Endothelial cell of umbilical vein (primary cell): ENCODE data around the gene ADGRG1. TPM values are rescaled to one million over a fixed set of nuclear protein-coding genes. Genes with fewer than 3 reads are reported as not detected.

Experiments
- BruUV-seq: library from RNA; stranded (reverse); fragments of 400-500 nt; replicated peaks from 2 replicates; lab custom pipeline; 2021; lab: Mats Ljungman, UMichigan
- CTCF ChIA-PET: fragments of 300-600, 350-600 bp; sonication (Branson Sonifier 250); formaldehyde crosslinking; loops from one replicate; lab custom pipeline; 2021; ENCODE audit warnings: antibody characterized with exemption, inconsistent platforms; lab: Charles Lee
- POLR2A ChIA-PET: fragments of 300-600, 350-600 bp; sonication (Branson Sonifier 250); formaldehyde crosslinking; loops from one replicate; lab custom pipeline; 2021; ENCODE audit warnings: antibody characterized with exemption, inconsistent platforms; lab: Charles Lee
- DNase-seq: peaks from one replicate; pipeline ENCODE4 v3.0.0-alpha.2; 2011; ENCODE audit warnings: low read depth, low spot score
- FAIRE-seq: peaks from 2 replicates; lab custom pipeline; 2011; peaks lifted over from hg19 to GRCh38; lab: Jason Lieb, UNC
- H2AFZ ChIP-seq: 2 replicates; pipeline ENCODE4 v1.6.0; 2012; ENCODE audit warnings: low read depth, low read length, control low read depth, inconsistent platforms
- H3K27ac ChIP-seq: 2 replicates; pipeline ENCODE4 v1.5.1; 2011; ENCODE audit warnings: low read depth, mild to moderate bottlenecking, control low read depth, low read length, moderate library complexity; ENCODE audit not compliant: insufficient read depth
- H3K27me3 ChIP-seq, 2 experiments: 2 replicates each; pipeline versions ENCODE4 v1.6.0 to v1.6.1; 2011; ENCODE audit warnings: low read length in 2 of 2, mixed read lengths in 1 of 2; ENCODE audit not compliant: control insufficient read depth in 2 of 2, insufficient read depth in 2 of 2
- H3K36me3 ChIP-seq, 2 experiments: 2 replicates in 1 of 2; 3 replicates in 1 of 2; pipeline ENCODE4 v1.5.1; 2011; ENCODE audit warnings: low read length in 2 of 2, mild to moderate bottlenecking in 1 of 2, moderate library complexity in 1 of 2; ENCODE audit not compliant: control insufficient read depth in 2 of 2, insufficient read depth in 2 of 2; ENCODE audit errors: extremely low read depth in 1 of 2
- H3K4me1 ChIP-seq: 3 replicates; pipeline ENCODE4 v1.5.1; 2011; ENCODE audit warnings: mild to moderate bottlenecking, low read length; ENCODE audit not compliant: control insufficient read depth, insufficient read depth; ENCODE audit errors: extremely low read depth
- H3K4me2 ChIP-seq: 2 replicates; pipeline ENCODE4 v1.6.1; 2011; ENCODE audit warnings: low read length, control low read depth, mixed read lengths; ENCODE audit not compliant: insufficient read depth
- H3K4me3 ChIP-seq, 3 experiments: fragments of 200-600 bp in 1 of 3; sonication (generic), shearing (Covaris generic) in 1 of 3; replicated peaks in 1 of 3; 2 replicates each; pipeline ENCODE4 v1.5.1; 2011 to 2016; ENCODE audit warnings: control low read depth in 3 of 3, low read length in 3 of 3, mild to moderate bottlenecking in 2 of 3, inconsistent platforms in 1 of 3, low read depth in 1 of 3, moderate library complexity in 1 of 3; ENCODE audit not compliant: insufficient read depth in 1 of 3
- H3K79me2 ChIP-seq: 2 replicates; pipeline ENCODE4 v1.6.0; 2012; ENCODE audit warnings: low read length, inconsistent platforms; ENCODE audit not compliant: control insufficient read depth, insufficient read depth
- H3K9ac ChIP-seq: replicated peaks from 2 replicates; pipeline ENCODE3; 2011; ENCODE audit warnings: low read length, control low read depth; ENCODE audit not compliant: insufficient read depth; ENCODE audit errors: extremely low read depth
- H3K9me1 ChIP-seq: replicated peaks from 3 replicates; pipeline ENCODE4 v1.6.0; 2011; ENCODE audit warnings: mild to moderate bottlenecking, low read length; ENCODE audit not compliant: control insufficient read depth, insufficient read depth; ENCODE audit errors: extremely low read depth
- H3K9me3 ChIP-seq: replicated peaks from 2 replicates; pipeline ENCODE4 v1.5.1; 2012; ENCODE audit warnings: low read length, inconsistent platforms; ENCODE audit not compliant: control insufficient read depth, insufficient read depth
- H4K20me1 ChIP-seq: replicated peaks from 2 replicates; pipeline ENCODE3; 2011; ENCODE audit warnings: mild to moderate bottlenecking, low read length; ENCODE audit not compliant: control insufficient read depth, insufficient read depth; ENCODE audit errors: extremely low read depth
- EZH2 ChIP-seq: IDR thresholded peaks from 2 replicates; pipeline ENCODE4 v1.6.1; 2012; ENCODE audit warnings: borderline replicate concordance, low read depth, mild to moderate bottlenecking, moderate library complexity, low read length, inconsistent platforms; ENCODE audit not compliant: severe bottlenecking
- FOS ChIP-seq: IDR thresholded peaks from 2 replicates; pipeline ENCODE4 v1.6.1; 2011; ENCODE audit warnings: mild to moderate bottlenecking, low read length, moderate library complexity, borderline replicate concordance; ENCODE audit not compliant: insufficient read depth
- GATA2 ChIP-seq: IDR thresholded peaks from 2 replicates; pipeline ENCODE4 v1.7.0; 2011; ENCODE audit warnings: low read depth, mild to moderate bottlenecking, moderate library complexity, mixed read lengths, low read length; ENCODE audit not compliant: insufficient read length, insufficient read depth
- JUN ChIP-seq: IDR thresholded peaks from 2 replicates; pipeline ENCODE4 v1.6.1; 2011; ENCODE audit warnings: borderline replicate concordance, low read depth; ENCODE audit not compliant: insufficient read length, insufficient read depth
- MAX ChIP-seq: IDR thresholded peaks from 2 replicates; pipeline ENCODE4 v1.6.1; 2011; ENCODE audit not compliant: insufficient read depth, insufficient read length
- MYC ChIP-seq: IDR thresholded peaks from one replicate; pipeline ENCODE4 v1.6.1; 2011; ENCODE audit warnings: mild to moderate bottlenecking, low read depth, low read length
- POLR2A ChIP-seq: IDR thresholded peaks from 2 replicates; pipeline ENCODE4 v1.6.1; 2012; ENCODE audit warnings: low read depth, mild to moderate bottlenecking, control low read depth, low read length
- POLR2AphosphoS5 ChIP-seq: IDR thresholded peaks from 2 replicates; pipeline ENCODE4 v1.6.1; 2012; ENCODE audit warnings: low read depth, mild to moderate bottlenecking, control low read depth, low read length, moderate library complexity; ENCODE audit not compliant: insufficient read depth
- dilution Hi-C: fragments of 300-500 bp; cut with MboI; formaldehyde crosslinking; loops from one replicate; pipeline ENCODE4 v1.15.0; 2019; ENCODE audit warnings: low sequenced_read_pairs; ENCODE audit not compliant: extremely low pct_ligation_motif_present
- intact Hi-C: fragments of 100-400 bp; cut with micrococcal nuclease; formaldehyde crosslinking; loops from one replicate; pipeline ENCODE4 v1.10.0; 2022
- polyA plus RNA-seq, 4 experiments: library from polyadenylated mRNA; depleted of rRNA in 3 of 4; stranded (reverse) in 3 of 4; unstranded in 1 of 4; fragments of >200 nt; gene quantifications; 2 replicates each; pipeline versions ENCODE4 v1.2.1 to v1.2.3, GENCODE V29; 2011 to 2012; ENCODE audit warnings: missing spikeins in 1 of 4
- total RNA-seq: library from RNA; stranded (reverse); gene quantifications from 2 replicates; pipeline ENCODE4 v1.2.3, GENCODE V29; 2021
- TF ChIP-seq, protein P1 (sequence below), 2 donors: IDR thresholded peaks; 1 replicate in 1 of 2; 2 replicates in 1 of 2; pipeline ENCODE4 v1.5.1; 2011; ENCODE audit warnings: low read length in 2 of 2, mild to moderate bottlenecking in 2 of 2, moderate library complexity in 2 of 2, control low read depth in 1 of 2, inconsistent platforms in 1 of 2, low read depth in 1 of 2; ENCODE audit not compliant: insufficient read depth in 1 of 2; ENCODE audit errors: extremely low read depth in 1 of 2

The ADGRG1 gene
- total and polyA plus RNA-seq, 2 donors (not counting 3 experiments of a cell fraction or from before 2014, with no cell fraction given): 45.6 to 92.5 TPM

GRCh38 chr16:57593990-57594389, 34.4 kb upstream of the ADGRG1 start:
- FAIRE-seq: no peak
- Histone ChIP-seq H3K9me3 (no peaks in the 10 kb centered on the region), H4K20me1 (no peaks in the 10 kb centered on the region), H3K36me3 (no peaks in the 10 kb centered on the region), H2AFZ (no peak overlapping the region), H3K9ac (no peak overlapping the region), H3K79me2 (no peaks in the 10 kb centered on the region), H3K27me3 (no peaks in the 10 kb centered on the region), H3K4me1 (peaks cover 12% of the 10 kb centered on the region), H3K4me3 (no peak overlapping the region), H3K27ac (no peak overlapping the region), H3K9me1 (no peaks in the 10 kb centered on the region), H3K4me2 (no peak overlapping the region)
- intact Hi-C loops (loop anchor here (5.0 kb wide), 1 partner anchor 268 kb away; no protein-coding TSS in a partner anchor), dilution Hi-C loops (no loop called here)
- DNase-seq: no peak
- TF ChIP-seq JUN: no peak
- no peak for TF ChIP-seq POLR2AphosphoS5
- TF ChIP-seq, protein P1, sequence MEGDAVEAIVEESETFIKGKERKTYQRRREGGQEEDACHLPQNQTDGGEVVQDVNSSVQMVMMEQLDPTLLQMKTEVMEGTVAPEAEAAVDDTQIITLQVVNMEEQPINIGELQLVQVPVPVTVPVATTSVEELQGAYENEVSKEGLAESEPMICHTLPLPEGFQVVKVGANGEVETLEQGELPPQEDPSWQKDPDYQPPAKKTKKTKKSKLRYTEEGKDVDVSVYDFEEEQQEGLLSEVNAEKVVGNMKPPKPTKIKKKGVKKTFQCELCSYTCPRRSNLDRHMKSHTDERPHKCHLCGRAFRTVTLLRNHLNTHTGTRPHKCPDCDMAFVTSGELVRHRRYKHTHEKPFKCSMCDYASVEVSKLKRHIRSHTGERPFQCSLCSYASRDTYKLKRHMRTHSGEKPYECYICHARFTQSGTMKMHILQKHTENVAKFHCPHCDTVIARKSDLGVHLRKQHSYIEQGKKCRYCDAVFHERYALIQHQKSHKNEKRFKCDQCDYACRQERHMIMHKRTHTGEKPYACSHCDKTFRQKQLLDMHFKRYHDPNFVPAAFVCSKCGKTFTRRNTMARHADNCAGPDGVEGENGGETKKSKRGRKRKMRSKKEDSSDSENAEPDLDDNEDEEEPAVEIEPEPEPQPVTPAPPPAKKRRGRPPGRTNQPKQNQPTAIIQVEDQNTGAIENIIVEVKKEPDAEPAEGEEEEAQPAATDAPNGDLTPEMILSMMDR (IDR thresholded peaks at IDR 0.05; ENCODE audit: extremely low read depth in 1 of 2, insufficient read depth in 1 of 2, low read depth in 1 of 2, low read length in 2 of 2): no peak
- TF ChIP-seq GATA2: no peak
- no peak for TF ChIP-seq MAX
- no peak for TF ChIP-seq MYC
- TF ChIP-seq FOS: no peak
- no peak for TF ChIP-seq POLR2A
- TF ChIP-seq EZH2: no peak
- ChIA-PET POLR2A (no interaction called here), CTCF (interaction anchor here (1.2 to 4.6 kb wide), 3 partner anchors 16 to 53 kb away, joined by 6 to 117 read pairs (median 11); no protein-coding TSS in a partner anchor)
- no TSS peak for BruUV-seq
